NB4 (cell line): ENCODE results near the gene BLID.

Experiments used
- DNase-seq: peaks from one replicate; pipeline ENCODE4 v3.0.0; 2010; ENCODE audit warnings: low read depth
- H3K4me3 ChIP-seq: one replicate; pipeline ENCODE4 v1.5.1; 2011; ENCODE audit warnings: mild to moderate bottlenecking, low read depth, low read length, moderate library complexity
- MYC ChIP-seq: IDR thresholded peaks from 2 replicates; pipeline ENCODE4 v1.6.1; 2011; ENCODE audit warnings: low read depth, low read length
- POLR2A ChIP-seq: IDR thresholded peaks from 2 replicates; pipeline ENCODE4 v1.6.1; 2011; ENCODE audit warnings: mild to moderate bottlenecking; ENCODE audit not compliant: insufficient read length; ENCODE audit errors: extremely low read depth
- TF ChIP-seq, protein P1 (sequence below): IDR thresholded peaks from 2 replicates; pipeline ENCODE4 v1.6.1; 2011; ENCODE audit warnings: low read depth, low read length
- TF ChIP-seq, protein P2 (sequence below): IDR thresholded peaks from one replicate; pipeline ENCODE4 v1.5.1; 2012; ENCODE audit warnings: low read depth, low read length

The BLID gene

DNA sequence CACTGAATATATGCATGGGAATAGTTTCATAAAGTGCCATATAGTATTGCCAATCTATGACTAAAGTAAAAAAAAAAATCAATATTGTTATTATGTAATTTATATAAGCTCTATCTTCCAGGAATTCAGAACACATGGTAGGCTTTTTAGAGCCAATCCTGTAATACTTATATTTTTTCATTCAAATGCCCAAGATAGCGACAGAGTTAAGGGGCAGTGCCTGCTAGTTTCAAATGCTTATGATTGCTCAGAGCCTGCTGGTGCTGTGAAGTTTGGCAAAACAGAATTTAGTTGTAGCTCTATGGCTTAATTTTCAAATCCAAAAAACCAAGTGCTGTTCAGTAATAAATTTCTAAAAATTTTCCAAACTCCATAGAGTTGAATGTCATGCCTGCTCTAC is 39.0 kb upstream of the BLID start:
- DNase-seq: no peak
- no peak overlapping the region for H3K4me3 ChIP-seq
- TF ChIP-seq, protein P1, sequence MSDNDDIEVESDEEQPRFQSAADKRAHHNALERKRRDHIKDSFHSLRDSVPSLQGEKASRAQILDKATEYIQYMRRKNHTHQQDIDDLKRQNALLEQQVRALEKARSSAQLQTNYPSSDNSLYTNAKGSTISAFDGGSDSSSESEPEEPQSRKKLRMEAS: no peak
- no peak for TF ChIP-seq POLR2A
- no peak for TF ChIP-seq MYC
- TF ChIP-seq, protein P2, sequence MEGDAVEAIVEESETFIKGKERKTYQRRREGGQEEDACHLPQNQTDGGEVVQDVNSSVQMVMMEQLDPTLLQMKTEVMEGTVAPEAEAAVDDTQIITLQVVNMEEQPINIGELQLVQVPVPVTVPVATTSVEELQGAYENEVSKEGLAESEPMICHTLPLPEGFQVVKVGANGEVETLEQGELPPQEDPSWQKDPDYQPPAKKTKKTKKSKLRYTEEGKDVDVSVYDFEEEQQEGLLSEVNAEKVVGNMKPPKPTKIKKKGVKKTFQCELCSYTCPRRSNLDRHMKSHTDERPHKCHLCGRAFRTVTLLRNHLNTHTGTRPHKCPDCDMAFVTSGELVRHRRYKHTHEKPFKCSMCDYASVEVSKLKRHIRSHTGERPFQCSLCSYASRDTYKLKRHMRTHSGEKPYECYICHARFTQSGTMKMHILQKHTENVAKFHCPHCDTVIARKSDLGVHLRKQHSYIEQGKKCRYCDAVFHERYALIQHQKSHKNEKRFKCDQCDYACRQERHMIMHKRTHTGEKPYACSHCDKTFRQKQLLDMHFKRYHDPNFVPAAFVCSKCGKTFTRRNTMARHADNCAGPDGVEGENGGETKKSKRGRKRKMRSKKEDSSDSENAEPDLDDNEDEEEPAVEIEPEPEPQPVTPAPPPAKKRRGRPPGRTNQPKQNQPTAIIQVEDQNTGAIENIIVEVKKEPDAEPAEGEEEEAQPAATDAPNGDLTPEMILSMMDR: no peak

DNA sequence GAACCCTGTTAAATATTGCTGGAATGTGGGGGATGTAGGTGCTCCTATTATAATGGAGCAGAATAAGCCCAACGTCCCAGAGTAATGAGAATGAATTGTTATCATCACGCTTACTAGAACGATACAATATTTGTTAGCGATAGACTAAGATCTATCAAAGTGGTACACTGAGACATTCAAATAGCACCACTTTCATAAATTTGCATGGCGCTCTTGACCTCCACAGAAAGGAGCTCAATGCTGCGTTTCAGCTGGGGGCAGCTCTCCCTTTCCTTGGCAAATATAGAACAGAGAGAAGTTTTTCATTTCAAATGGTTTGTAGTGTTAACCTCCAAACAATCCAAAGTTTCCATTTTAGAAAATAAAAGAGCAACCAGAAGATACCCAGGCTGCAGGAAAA is 38.2 kb upstream of the BLID start:
- no peak overlapping the region for H3K4me3 ChIP-seq

DNA sequence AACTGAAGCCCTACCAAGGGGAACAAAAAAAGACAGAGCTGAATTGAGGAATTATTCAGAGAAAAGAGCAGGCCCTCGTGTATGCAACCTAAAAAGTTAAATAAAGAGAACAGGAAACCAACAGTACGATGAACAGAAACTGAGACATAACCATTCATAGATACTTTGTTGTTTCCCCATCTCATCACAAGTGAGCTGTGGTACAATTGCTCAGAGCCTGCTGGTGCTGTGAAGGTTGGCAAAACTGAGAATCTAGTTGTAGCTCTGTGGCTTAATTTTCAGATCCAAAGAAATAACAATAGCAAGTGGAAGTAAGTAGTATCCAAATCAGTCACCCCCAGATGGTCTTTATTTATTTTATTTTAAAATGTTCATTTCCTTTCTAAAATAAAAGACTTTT is 37.7 kb upstream of the BLID start:
- no peak for TF ChIP-seq MYC
- TF ChIP-seq, protein P1: no peak
- no peak for DNase-seq
- H3K4me3 ChIP-seq: no peak overlapping the region

More for the DNA sequence above, 38.2 kb upstream of the BLID start:
- TF ChIP-seq, protein P1: no peak
- TF ChIP-seq MYC: no peak
- TF ChIP-seq, protein P2: no peak
- no peak for TF ChIP-seq POLR2A
- DNase-seq: no peak

DNA sequence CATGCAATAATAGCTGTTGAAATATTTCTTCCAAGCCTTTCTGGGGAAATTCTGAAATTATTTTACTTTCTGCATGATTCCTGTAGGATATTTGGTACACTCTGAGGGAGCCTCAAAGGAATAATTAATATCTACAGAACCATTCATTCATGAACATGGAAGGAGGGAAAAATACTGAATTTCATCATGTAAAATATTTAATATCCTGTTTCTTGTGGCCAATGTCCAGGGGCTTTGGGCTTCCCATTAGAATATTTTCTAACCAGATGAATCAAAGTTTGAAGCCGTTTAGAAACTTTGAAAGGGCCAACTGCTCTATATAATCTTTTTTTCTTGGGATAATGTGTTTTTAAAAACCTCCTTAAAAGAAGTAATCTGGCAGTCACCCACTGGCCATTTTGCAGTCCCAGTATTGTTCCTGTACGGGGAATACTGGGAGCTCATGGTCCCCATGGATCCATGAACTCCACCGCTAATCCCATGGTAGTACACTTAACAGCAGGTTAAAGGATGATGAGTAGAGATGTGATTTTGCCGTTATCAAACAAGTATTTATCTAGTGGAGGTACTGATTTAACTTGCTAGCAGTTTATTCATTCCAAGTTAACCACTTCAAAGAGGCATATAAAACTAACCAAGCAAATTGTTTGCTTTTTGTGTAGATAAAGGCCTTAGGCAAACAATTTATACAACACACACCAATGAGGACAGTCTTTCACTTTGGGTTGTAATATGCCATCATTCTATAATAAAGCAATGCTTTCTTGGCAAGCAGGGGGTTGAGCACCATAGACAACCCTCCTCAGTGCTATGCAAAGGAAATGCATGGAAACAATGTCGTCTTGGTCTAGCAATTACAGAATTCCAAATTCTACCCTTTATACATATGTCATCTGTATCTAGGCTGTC is 34.5 kb upstream of the BLID start:
- DNase-seq: no peak
- TF ChIP-seq MYC: no peak
- TF ChIP-seq, protein P2: no peak
- TF ChIP-seq, protein P1: no peak
- no peak for TF ChIP-seq POLR2A
- no peak overlapping the region for H3K4me3 ChIP-seq

DNA sequence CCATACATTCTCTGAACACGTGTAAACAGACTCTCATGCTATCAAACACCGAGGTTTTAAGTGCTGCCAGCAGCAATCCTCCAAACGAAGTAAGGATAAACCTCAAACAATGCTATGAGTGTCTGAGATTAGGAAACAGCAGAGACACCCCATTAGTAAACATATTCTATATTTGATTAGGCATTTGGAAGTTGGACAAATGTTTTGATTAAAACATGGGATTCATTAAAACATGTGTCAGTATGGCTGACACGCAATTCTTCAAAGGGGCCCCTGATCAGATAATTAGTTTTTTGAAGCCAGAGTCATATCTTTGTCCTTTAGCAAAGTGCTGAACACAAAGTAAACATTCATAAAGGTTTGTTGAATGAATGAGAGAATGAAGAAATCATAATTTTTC is 33.2 kb upstream of the BLID start:
- DNase-seq: no peak
- TF ChIP-seq, protein P2: no peak
- TF ChIP-seq, protein P1: no peak
- TF ChIP-seq POLR2A: no peak
- no peak overlapping the region for H3K4me3 ChIP-seq

DNA sequence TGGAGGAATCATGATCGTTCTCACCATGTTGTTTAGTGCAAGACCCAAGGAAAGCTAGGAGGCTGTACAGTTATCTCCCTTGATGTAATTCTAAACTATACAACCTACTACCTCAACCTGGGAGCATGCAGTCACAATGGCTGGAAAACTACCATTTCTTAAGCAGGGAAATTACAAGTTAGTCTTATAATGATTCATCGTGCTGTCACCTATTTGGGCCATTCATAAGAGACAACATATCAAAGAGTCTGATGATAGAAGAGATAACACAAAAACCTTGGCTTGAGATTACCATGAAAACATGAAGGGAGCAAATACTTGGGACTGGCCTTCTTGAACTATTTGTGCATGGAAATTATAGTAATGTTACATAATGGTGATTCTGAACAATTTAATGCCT is 30.5 kb upstream of the BLID start:
- H3K4me3 ChIP-seq: no peak overlapping the region
- TF ChIP-seq, protein P2: no peak
- TF ChIP-seq, protein P1: no peak
- TF ChIP-seq MYC (no peak), POLR2A (no peak)

More for the DNA sequence above, 30.5 kb upstream of the BLID start:
- no peak for DNase-seq
